C4-2B (cell line): Measurements from ENCODE around the gene CLEC20A.

Experiments used
- ZFX ChIP-seq: fragments of 450-650 bp; IDR thresholded peaks from 2 replicates; pipeline ENCODE4 v1.6.1; 2017
- TF ChIP-seq, protein P1 (sequence below): fragments of 450-650 bp; conservative IDR thresholded peaks from 2 replicates; pipeline ENCODE4 v1.5.1; 2017; ENCODE audit warnings: mild to moderate bottlenecking

DNA sequence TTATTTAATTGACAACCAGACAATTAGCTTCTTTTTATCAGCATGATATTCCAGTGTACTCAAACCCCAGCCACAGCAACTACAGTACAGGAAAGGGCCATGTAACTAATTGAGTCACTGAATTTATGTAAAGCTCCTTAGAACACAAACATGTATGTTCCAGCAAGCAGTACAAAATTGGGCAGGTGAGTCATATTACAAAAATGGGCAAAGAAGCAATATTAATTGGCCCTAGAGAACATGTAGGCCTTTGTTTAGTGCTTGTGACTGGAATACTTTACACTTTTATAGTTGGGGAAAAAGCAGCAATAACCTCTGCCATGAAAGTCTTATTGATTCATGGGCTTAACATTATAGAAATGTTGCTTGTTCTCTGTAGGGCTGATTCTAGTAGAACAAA lies 31.8 kb downstream of the CLEC20A start:
- TF ChIP-seq, protein P1, sequence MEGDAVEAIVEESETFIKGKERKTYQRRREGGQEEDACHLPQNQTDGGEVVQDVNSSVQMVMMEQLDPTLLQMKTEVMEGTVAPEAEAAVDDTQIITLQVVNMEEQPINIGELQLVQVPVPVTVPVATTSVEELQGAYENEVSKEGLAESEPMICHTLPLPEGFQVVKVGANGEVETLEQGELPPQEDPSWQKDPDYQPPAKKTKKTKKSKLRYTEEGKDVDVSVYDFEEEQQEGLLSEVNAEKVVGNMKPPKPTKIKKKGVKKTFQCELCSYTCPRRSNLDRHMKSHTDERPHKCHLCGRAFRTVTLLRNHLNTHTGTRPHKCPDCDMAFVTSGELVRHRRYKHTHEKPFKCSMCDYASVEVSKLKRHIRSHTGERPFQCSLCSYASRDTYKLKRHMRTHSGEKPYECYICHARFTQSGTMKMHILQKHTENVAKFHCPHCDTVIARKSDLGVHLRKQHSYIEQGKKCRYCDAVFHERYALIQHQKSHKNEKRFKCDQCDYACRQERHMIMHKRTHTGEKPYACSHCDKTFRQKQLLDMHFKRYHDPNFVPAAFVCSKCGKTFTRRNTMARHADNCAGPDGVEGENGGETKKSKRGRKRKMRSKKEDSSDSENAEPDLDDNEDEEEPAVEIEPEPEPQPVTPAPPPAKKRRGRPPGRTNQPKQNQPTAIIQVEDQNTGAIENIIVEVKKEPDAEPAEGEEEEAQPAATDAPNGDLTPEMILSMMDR, result no peak
- TF ChIP-seq ZFX, result no peak
